Measurements from ENCODE around the gene NF1. TPM values are rescaled to one million over a fixed set of nuclear protein-coding genes. Genes with fewer than 3 reads are reported as not detected.
"Not testable (repeated sequence)": the region's sequence is repeated elsewhere in the genome, so short reads cannot be mapped to it uniquely, and the experiment has no call there.

Gene NF1
- total RNA-seq, 1 experiment from 2014 or later, result 11.6 TPM

DNA sequence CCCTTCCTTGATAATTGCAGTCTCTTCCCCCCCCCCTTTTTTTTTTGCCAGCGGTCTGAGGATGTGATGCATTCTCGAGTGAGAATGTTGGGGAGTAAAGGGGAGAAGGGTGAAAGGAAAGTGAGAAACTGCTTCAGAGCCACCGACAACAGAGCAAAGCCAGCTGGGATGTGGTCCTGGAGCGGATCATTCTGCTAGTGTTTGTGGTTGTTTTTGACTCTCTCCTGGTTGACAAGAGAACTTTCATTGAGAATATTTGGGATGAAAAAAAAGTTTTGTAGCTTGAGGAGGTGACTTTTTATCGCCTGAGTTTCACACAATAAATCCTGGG, 1.3 kb downstream of the NF1 start:
- peak; percentile 32 for DNase-seq
- H3K36me3 ChIP-seq (replicated peaks; ENCODE audit: control insufficient read depth, insufficient read depth, low read length), result no peaks in the 10 kb centered on the region

DNA sequence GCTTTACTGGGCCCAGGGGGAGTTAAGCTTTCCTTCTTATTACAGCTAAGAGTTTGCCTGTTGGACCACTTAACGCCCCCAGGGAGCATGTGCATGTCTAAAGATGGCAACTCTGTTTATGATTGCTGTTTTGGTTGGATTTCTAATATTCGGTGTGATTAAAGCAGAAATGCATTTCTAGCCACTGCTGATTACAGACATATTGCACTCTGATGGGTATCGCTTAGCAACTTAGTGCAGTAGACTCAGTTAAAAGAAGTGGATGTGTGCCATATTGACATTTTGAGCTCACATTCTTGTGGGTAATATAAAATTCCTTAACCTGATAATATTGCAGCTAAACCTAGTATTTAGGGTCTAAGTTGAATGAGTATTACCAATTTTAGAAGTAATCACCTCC, 4.2 kb downstream of the NF1 start:
- H3K4me3 ChIP-seq (ENCODE audit: insufficient read depth, low read depth, low read length), result no peak overlapping the region
- DNase-seq, result no peak
- no peaks in the 10 kb centered on the region for H3K27me3 ChIP-seq (ENCODE audit: control insufficient read depth, insufficient read depth, low read length)
- H3K36me3 ChIP-seq (replicated peaks; ENCODE audit: control insufficient read depth, insufficient read depth, low read length), result no peaks in the 10 kb centered on the region

More for the DNA sequence above, 1.3 kb downstream of the NF1 start:
- no peaks in the 10 kb centered on the region for H3K27me3 ChIP-seq (ENCODE audit: control insufficient read depth, insufficient read depth, low read length)
- peak overlapping the region; percentile 71 for H3K4me3 ChIP-seq (ENCODE audit: insufficient read depth, low read depth, low read length)

DNA sequence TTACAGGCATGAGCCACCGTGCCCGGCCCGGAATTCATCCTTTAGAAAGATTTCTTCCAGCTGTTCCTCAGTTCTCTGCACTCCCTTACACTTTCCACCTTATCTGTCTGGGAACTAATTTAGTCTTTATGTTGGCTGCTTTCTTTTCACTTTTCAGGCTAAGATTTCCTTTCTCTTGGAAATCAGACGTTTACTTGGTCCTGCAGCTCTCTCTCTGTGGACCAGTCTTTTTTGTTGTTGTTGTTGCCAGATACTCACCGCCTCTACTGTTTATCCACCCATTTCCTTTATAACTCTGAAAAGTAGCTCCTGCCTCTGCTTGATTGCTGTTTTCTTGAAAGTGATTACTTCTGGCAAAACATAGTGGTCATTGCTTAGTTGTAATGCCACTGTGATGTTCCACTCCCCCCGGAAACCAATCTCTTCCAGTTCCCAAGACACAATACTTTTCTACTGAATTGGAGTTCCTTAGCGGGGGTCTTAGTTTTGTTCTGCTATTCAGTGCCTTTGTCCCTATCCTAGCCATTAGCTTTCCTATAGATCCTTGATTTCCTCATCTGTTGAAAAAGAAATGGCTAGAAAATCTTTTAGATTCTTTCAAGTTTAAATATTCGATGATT, 6.2 kb downstream of the NF1 start:
- DNase-seq, result no peak
- H3K27me3 ChIP-seq (ENCODE audit: control insufficient read depth, insufficient read depth, low read length), result no peaks in the 10 kb centered on the region
- H3K36me3 ChIP-seq (replicated peaks; ENCODE audit: control insufficient read depth, insufficient read depth, low read length), result no peaks in the 10 kb centered on the region
- no peak overlapping the region for H3K4me3 ChIP-seq (ENCODE audit: insufficient read depth, low read depth, low read length)

DNA sequence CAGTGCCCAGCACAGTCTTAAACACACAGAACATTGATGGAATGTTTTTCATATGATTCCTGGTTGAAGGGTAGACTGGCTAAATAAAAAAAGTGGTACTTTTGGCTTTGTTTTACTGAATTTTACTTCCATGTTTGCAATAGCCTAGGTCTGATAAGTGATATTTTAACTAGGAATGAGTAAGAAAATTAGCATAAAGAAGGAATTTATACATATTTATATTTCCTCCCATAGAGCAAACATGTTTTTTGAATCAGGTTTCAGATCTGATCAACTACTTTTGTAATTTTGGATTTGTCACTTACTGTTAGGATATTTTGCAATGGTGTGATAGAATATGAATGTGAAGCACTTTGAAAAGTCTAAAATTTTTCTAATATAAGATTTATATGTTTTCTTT, 7.2 kb downstream of the NF1 start:
- DNase-seq, result no peak
- H3K4me3 ChIP-seq (ENCODE audit: insufficient read depth, low read depth, low read length), result no peak overlapping the region
- H3K27me3 ChIP-seq (ENCODE audit: control insufficient read depth, insufficient read depth, low read length), result no peaks in the 10 kb centered on the region
- no peaks in the 10 kb centered on the region for H3K36me3 ChIP-seq (replicated peaks; ENCODE audit: control insufficient read depth, insufficient read depth, low read length)

DNA sequence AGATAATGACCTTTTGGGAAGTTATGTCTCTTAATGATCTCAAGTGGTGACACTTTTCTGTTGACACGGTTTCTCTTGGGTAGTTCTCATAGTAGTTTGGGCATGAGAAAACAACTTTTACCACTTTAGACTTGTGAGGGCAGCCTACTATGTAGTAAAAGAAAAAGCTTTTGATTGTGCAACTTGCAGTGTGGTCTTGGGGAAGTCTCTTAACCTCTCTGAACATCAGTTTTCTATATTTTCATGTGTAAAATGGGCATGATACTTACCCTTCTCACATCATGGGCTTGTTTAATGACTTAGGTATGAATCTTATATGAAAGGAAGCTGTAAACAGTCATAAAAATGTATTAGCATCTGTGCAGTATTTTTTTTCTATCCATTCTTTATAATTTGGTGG, 11.2 kb downstream of the NF1 start:
- H3K36me3 ChIP-seq (replicated peaks; ENCODE audit: control insufficient read depth, insufficient read depth, low read length), result no peaks in the 10 kb centered on the region
- no peak overlapping the region for H3K4me3 ChIP-seq (ENCODE audit: insufficient read depth, low read depth, low read length)
- H3K27me3 ChIP-seq (ENCODE audit: control insufficient read depth, insufficient read depth, low read length), result no peaks in the 10 kb centered on the region
- DNase-seq, result no peak

DNA sequence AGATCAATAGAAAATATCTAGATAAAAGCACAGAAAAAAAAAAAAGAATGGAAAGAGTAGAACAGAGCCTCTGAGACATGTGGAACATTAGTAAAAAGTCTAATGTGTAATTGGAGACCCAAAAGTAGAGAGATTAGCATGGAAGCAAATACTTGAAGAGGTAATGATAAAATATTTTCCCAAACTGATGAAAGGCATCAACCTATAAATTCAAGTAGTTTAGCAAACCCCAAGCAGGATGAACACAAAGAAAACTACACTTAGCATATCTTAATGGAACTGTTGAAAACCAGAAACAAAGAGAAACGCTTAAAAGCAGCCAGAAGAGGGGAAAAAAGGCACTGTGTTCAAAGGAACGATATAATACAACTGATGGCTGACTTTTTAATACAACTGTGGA, 16.4 kb downstream of the NF1 start:
- no peak overlapping the region for H3K4me3 ChIP-seq (ENCODE audit: insufficient read depth, low read depth, low read length)
- no peak for DNase-seq
- H3K27me3 ChIP-seq (ENCODE audit: control insufficient read depth, insufficient read depth, low read length), result no peaks in the 10 kb centered on the region
- H3K36me3 ChIP-seq (replicated peaks; ENCODE audit: control insufficient read depth, insufficient read depth, low read length), result no peaks in the 10 kb centered on the region

DNA sequence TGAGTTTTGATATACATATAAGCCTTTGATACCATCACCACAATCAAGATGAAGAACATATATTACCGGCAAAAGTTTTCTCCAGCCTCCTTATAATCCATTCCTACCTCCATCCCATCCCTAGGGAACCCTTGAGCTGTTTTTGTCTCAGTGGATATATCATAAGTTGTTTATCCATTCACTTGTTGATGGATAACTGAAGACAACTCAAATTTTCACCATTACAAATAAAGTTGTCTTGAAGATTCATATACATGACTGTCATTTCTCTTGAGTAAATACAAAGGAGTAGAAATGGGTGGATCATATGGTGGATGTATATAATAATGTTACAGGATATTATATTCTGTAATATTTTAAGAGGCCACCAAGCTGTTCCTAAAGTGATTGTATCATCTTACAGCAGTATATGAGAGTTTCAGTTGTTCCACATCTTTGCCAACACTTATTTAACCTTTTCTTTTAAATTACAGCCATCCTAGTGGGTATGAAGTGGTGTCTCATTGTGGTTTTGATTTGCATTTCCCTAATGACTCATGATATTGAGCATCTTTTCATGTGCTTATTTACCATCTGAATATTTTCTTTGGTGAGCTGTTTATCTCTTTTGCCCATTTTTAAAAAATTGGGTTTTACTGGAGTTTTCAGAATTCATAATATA, 17.4 kb downstream of the NF1 start:
- H3K36me3 ChIP-seq (replicated peaks; ENCODE audit: control insufficient read depth, insufficient read depth, low read length), result no peaks in the 10 kb centered on the region

DNA sequence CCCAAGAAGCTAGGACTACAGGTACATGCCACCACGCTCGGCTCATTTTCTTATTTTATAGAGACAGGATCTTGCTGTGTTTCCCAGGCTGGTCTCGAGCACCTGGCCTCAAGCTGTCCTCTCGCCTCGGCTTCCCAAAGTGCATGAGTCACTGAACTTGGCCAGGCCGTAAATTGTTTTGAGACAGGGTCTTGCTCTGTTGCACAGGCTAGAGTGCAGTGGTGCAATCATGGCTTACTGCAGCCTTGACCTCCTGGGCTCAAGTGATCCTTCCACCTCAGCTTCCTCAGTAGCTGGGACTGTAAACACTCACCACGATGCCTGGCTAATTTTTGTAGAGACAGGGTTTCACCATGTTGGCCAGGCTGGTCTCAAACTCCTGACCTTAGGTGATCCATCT, 18.6 kb downstream of the NF1 start:
- DNase-seq; H3K36me3 ChIP-seq (replicated peaks; ENCODE audit: control insufficient read depth, insufficient read depth, low read length); H3K4me3 ChIP-seq (ENCODE audit: insufficient read depth, low read depth, low read length); H3K27me3 ChIP-seq (ENCODE audit: control insufficient read depth, insufficient read depth, low read length): not testable (repeated sequence)

More for the DNA sequence above, 17.4 kb downstream of the NF1 start:
- DNase-seq, result no peak
- H3K4me3 ChIP-seq (ENCODE audit: insufficient read depth, low read depth, low read length), result no peak overlapping the region
- no peaks in the 10 kb centered on the region for H3K27me3 ChIP-seq (ENCODE audit: control insufficient read depth, insufficient read depth, low read length)

DNA sequence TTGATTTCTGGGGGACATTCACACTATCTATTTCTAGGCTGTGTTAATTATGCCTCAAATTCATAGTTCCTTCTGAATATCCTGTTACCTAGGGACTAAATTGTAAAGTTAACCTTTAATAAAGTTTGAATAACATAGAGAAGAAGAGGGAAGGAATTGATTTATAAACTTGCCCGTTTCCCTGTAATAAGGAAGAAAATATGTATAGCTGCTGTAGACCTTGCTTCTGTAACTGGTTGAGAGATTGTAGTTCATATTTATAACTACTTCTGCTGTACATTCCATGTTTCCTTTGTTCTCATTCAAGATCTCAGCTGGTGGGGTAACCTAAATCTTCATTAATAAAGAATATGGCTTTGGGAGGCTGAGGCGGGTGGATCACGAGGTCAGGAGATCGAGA, 19.2 kb downstream of the NF1 start:
- Histone ChIP-seq H3K4me3 (ENCODE audit: insufficient read depth, low read depth, low read length) (no peak overlapping the region), H3K36me3 (replicated peaks; ENCODE audit: control insufficient read depth, insufficient read depth, low read length) (no peaks in the 10 kb centered on the region), H3K27me3 (ENCODE audit: control insufficient read depth, insufficient read depth, low read length) (no peaks in the 10 kb centered on the region)
- DNase-seq, result no peak

DNA sequence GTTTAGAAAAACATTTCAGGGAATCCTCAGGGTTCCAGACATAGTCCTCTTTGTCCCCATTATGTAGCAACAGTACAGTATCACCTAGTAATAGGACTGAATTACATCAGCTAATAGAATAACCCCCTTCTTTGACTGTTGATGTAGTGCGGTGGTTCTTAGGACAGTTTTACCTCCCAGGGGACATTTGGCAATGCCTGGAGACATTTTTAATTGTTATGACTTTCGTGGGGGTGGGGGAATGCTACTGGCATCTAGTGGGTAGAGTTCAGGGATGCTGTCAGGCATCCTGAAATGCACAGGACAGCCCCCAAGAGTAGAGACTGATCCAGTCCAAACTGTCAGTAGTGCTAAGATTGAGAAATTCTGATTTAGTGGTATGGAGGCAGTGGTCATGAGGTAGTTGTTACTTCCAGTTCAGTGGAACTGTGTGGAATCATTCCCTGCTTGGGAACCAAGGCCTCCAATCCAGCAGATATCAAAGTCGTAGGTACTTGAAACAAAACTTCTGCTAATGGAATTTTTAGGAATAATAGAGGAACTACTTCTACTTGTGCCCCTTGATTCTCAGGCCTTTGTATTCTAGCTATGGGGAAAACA, 20.3 kb downstream of the NF1 start:
- H3K36me3 ChIP-seq (replicated peaks; ENCODE audit: control insufficient read depth, insufficient read depth, low read length), result no peaks in the 10 kb centered on the region
- H3K4me3 ChIP-seq (ENCODE audit: insufficient read depth, low read depth, low read length), result no peak overlapping the region
- no peaks in the 10 kb centered on the region for H3K27me3 ChIP-seq (ENCODE audit: control insufficient read depth, insufficient read depth, low read length)
- DNase-seq, result no peak

DNA sequence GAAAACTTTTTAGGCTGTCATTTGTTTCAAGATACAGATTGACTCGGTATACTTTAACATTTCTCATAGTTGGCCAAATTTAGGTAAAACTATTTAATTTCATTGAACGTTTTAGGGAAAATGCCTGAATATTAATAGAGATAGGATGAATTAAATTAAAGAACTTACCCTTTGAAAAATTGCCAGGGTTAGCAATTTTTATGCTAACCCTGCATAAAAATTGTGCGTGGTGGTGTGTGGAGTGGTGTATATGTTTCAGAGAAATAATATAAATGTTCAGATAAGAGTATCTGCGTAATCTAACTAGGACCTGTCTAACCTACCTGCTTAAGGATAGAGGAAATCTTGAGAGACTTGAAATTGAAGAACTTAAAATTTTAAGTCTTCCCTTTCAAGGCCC, 21.4 kb downstream of the NF1 start:
- Histone ChIP-seq H3K36me3 (replicated peaks; ENCODE audit: control insufficient read depth, insufficient read depth, low read length) (no peaks in the 10 kb centered on the region), H3K27me3 (ENCODE audit: control insufficient read depth, insufficient read depth, low read length) (no peaks in the 10 kb centered on the region), H3K4me3 (ENCODE audit: insufficient read depth, low read depth, low read length) (no peak overlapping the region)
- no peak for DNase-seq

DNA sequence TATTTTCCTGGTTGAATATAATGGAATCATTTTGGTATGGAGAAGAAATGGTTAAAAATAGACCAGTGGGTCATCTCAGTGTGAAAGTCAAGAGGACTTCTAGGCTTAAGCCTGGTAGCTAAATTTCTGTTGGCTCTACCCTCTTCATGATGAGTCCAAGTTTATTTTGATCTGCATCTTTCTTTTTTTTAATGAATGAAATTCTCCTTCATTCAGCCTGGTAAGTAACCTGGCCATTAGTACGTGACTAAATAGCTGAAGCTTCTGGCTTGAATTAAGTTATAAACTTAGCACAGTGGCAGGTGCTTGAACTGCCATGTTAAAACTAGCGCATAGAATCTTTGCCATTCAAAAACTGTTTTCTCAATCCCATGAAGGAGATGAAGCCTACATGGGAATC, 28.0 kb downstream of the NF1 start:
- Histone ChIP-seq H3K27me3 (ENCODE audit: control insufficient read depth, insufficient read depth, low read length) (no peaks in the 10 kb centered on the region), H3K36me3 (replicated peaks; ENCODE audit: control insufficient read depth, insufficient read depth, low read length) (no peaks in the 10 kb centered on the region), H3K4me3 (ENCODE audit: insufficient read depth, low read depth, low read length) (no peak overlapping the region)
- no peak for DNase-seq

DNA sequence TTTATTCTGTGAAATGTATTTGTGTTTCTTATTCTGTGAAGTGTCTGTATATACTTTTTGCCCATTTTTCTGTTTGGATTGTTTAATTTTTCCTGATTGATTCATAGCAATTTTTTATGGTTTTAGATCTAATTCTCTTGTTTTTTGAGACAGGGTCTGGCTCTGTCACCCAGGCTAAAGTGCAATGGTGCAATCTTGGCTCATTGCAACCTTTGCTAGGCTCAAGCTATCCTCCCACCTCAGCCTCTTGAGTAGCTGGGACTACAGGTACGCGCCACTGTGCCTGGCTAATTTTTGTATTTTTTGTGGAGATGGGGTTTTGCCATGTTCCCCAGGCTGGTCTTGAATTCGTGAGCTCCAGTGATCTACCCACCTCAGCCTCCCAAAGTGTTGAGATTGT, 31.5 kb downstream of the NF1 start:
- no peaks in the 10 kb centered on the region for H3K27me3 ChIP-seq (ENCODE audit: control insufficient read depth, insufficient read depth, low read length)
- H3K36me3 ChIP-seq (replicated peaks; ENCODE audit: control insufficient read depth, insufficient read depth, low read length), result no peaks in the 10 kb centered on the region
- H3K4me3 ChIP-seq (ENCODE audit: insufficient read depth, low read depth, low read length), result no peak overlapping the region
- no peak for DNase-seq

DNA sequence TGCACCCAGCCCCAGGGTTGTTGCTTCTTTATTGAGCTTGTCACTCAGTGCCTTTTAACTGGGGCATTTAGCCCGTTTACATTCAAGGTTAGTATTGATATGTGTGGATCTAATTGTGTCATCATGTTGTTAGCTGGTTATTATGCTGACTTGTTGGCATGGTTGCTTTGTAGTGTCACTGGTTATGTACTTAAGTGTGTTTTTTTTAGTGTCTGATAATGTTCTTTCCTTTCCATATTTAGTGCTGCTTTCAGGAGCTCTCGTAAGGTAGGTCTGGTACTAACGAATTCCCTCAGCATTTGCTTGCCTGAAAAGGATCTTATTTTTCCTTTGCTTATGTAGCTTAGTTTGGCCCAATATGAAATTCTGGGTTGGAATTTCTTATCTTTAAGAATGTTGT, 33.5 kb downstream of the NF1 start:
- DNase-seq, result no peak
- no peaks in the 10 kb centered on the region for H3K36me3 ChIP-seq (replicated peaks; ENCODE audit: control insufficient read depth, insufficient read depth, low read length)
- no peak overlapping the region for H3K4me3 ChIP-seq (ENCODE audit: insufficient read depth, low read depth, low read length)
- H3K27me3 ChIP-seq (ENCODE audit: control insufficient read depth, insufficient read depth, low read length), result no peaks in the 10 kb centered on the region

DNA sequence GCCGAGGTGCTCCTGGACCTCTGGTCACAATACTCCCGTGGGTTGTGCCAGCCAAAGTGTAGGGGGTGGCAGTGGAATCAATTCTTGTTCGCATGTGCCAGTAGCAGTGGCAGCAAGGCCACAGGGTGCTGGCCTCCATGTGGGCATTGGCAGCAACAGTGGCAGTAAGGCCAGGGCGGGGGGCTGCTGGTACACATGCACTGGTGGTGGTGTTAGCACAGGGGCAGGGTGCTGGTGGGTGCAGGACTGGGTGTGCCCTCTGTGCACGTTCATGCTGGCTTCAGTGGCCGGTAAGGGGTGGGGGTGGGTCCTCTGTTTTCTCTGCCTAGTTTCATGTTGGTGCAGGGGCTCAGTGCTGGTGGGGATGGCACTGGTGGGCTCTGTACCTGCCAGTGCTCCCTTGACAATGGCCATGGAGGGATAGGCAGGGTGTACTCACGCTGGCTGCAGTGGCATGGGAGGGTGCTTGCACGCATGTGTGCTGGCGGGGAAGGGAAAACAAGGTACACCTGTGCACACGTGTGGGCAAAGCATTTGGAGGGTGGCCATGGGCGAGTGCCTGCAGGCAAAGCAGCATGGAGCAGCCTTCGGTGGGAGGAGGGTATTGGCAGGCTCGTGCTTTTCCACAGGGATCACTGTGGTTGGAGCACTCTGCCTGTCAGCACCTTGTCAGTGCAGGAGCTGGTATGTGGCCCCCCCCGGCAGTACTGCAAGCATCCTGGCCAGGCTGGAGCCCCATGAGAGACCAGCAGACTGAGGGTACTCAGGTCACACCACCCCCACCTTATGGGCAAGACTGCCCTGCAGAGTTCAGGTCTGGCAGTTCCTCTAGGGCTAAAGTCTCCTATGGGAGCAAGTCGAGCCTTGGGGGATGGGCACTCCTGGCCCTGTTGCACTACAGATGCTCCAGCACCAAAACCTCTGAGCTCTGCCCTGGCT, 35.8 kb downstream of the NF1 start:
- H3K27me3 ChIP-seq (ENCODE audit: control insufficient read depth, insufficient read depth, low read length), result no peaks in the 10 kb centered on the region
- DNase-seq, result peak; percentile 16
- H3K4me3 ChIP-seq (ENCODE audit: insufficient read depth, low read depth, low read length), result no peak overlapping the region
- no peaks in the 10 kb centered on the region for H3K36me3 ChIP-seq (replicated peaks; ENCODE audit: control insufficient read depth, insufficient read depth, low read length)
